HG02610 (cell line): ENCODE data around the gene CD3G.
"Not testable (repeated sequence)": the region's sequence is repeated elsewhere in the genome, so short reads cannot be mapped to it uniquely, and the experiment has no call there.

ENCODE experiments used
- ATAC-seq: cut with Tn5 transposase; IDR thresholded peaks from one replicate; pipeline ENCODE4 v1.9.1; 2021; ENCODE audit warnings: mild to moderate bottlenecking, moderate library complexity; ENCODE audit not compliant: unreplicated experiment

CD3G gene

GRCh38 chr11:118374729-118375128 is 30.6 kb downstream of the CD3G start:
- ATAC-seq: no peak

DNA sequence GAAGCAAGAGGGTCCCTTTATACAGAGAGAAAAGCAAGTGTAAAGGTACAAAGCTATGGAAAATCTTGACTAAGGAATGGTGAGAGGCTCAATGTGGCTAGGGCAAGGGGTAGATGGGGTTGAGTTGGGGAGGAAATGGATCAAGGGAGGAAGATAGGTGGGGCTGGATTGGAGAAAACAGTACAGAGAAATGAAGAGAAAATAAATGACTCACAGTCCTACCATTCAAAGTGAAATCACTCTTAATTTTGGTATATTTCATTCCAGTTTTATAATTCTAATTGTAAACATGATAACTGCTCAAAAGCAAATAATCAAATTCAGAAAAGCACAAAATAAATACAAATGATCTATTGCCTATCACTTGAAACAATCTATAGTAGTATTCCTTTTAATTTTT is 31.8 kb downstream of the CD3G start:
- no peak for ATAC-seq

GRCh38 chr11:118379497-118379896 is 35.4 kb downstream of the CD3G start:
- ATAC-seq: no peak

- no peak for ATAC-seq
Measured at GRCh38 chr11:118380571-118380970, 36.4 kb downstream of the CD3G start.

DNA sequence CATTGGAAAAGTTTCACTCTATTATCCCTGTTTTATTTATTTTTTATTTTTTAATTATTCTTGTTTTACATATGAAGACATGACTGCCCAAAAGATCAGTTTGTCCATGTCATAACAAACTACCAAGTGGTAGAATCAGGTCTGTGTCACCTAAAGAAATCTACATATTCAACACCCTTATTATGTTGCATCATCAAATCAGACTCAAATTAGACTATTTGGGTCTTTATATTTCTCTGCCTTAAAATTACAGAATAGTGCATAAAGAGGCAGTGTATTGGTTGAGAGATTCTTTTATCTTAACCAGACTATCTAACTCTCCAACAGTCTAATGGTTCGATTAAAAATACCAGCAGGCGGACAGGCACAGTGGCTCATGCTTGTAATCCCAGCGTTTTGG is 38.8 kb downstream of the CD3G start:
- no peak for ATAC-seq

- no peak for ATAC-seq
Measured at GRCh38 chr11:118383657-118384056, 39.5 kb downstream of the CD3G start.

GRCh38 chr11:118396097-118396501 is 52.0 kb downstream of the CD3G start:
- no peak for ATAC-seq

DNA sequence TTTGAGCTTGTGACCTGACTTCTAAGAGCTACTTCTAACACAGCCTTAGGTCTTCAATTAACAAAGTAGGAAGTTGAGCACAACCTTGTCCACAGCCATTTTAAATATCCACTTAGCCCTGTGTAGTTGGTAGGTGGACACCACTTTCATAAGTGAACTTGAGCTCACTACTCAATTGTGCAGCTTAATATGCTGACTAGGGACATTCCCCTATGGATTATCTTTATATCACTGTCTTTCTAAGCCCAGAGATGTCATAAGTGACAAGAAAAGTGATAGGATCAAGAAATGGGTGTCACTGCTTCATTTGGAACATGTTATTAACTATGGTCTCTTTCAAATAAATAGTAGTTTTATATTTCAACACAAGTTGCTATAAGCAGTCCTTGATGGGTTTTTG is 53.3 kb downstream of the CD3G start:
- ATAC-seq: no peak

GRCh38 chr11:118398791-118399559 is 54.8 kb downstream of the CD3G start:
- ATAC-seq: no peak

DNA sequence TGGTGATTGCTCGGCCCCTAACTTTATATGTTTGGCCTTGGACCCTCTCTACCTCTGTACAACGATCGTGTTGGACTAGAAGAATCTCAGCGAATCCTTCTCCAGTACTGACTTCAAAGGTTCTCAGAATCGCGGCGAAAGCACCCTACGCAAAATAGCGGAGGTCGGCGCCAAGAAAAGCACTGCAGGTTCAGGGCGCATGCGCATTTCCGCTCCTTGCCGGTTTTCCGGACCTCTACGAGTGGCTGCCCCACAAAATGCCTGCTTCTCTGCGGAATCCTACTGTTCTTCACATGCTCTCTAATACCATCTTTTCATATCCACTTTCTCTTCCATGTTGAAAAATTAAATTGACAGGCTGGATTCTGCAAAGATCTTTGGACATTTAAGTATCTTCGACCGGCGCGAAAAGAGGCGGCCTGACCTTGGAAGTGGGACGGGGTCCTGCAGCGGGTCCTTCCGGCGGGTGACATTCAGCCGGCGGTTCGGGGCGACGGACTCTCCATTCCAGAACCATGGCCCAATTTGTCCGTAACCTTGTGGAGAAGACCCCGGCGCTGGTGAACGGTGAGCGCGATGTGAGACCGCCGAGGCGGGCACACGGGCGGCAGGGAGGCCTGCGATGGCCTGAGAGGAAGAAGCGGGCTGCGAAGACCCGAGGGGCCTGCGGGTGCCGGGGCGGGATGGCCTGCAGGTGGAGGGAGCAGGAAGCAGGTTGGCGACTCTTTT is 57.2 kb downstream of the CD3G start, which contains the start of gene ATP5MG:
Gene ATP5MG (plus strand): TSS at position 456 of the 729 bp plus-strand sequence. CDS start 60 bp downstream, at position 516.
- no peak for ATAC-seq

DNA sequence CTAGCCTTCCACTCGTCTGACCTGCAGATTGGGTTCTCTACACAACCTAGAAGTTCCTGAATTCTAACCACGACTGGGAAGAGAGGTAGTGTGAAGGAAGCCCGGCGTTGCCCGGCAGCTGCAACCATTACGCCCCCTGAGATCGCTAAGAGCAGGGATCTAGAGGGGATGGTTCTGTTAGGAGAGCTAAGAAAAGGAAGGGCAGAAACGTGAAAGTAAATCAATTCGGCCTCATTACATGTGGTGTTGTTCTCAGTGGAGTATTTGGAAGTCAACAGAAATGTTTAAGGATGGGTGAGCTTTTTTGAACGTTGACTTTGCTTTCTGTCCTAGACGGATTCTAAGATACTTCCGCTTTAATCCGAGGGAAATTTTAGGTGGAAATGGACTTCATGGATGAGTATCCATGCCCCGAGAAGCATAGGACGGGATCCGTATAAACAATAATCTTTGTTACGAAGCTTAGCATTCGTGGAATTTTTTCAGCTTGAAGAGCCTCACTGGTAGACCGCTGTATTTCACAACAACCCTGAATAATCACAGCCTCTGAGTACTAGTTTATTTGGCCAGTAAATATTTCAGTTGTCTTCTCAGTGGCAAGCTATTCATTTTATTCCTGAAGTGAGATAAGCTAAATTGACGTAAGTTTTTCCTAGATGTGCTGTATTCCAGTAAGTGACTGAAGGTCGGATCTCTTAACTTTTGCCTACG is 57.9 kb downstream of the CD3G start:
- ATAC-seq: no peak

- ATAC-seq: not testable (repeated sequence)
Measured at GRCh38 chr11:118402594-118402993, 58.5 kb downstream of the CD3G start.
